Measurements from ENCODE around the gene AK8.

Gene AK8

GRCh38 chr9:132857616-132858342, 20.3 kb downstream of the AK8 start:
- no peak for DNase-seq (ENCODE audit: low read depth)

- no peak for DNase-seq (ENCODE audit: low read depth)
Observed at GRCh38 chr9:132857031-132857430, 21.1 kb downstream of the AK8 start.

GRCh38 chr9:132855904-132856303, 22.2 kb downstream of the AK8 start:
- DNase-seq (ENCODE audit: low read depth): no peak

GRCh38 chr9:132854832-132855231, 23.3 kb downstream of the AK8 start:
- no peak for DNase-seq (ENCODE audit: low read depth)

- no peak for DNase-seq (ENCODE audit: low read depth)
Observed at GRCh38 chr9:132853482-132853881, 24.6 kb downstream of the AK8 start.

- no peak for DNase-seq (ENCODE audit: low read depth)
Observed at GRCh38 chr9:132849185-132849706, 28.8 kb downstream of the AK8 start.

- no peak for DNase-seq (ENCODE audit: low read depth)
Observed at GRCh38 chr9:132846918-132847515, 31.1 kb downstream of the AK8 start.

GRCh38 chr9:132846109-132846917, 31.8 kb downstream of the AK8 start:
- DNase-seq (ENCODE audit: low read depth): no peak

GRCh38 chr9:132842124-132843044, 35.7 kb downstream of the AK8 start:
- no peak for DNase-seq (ENCODE audit: low read depth)

GRCh38 chr9:132840980-132841379, 37.1 kb downstream of the AK8 start:
- DNase-seq (ENCODE audit: low read depth): no peak

GRCh38 chr9:132838291-132838690, 39.8 kb downstream of the AK8 start:
- no peak for DNase-seq (ENCODE audit: low read depth)

GRCh38 chr9:132837501-132838286, 40.4 kb downstream of the AK8 start:
- DNase-seq (ENCODE audit: low read depth): no peak

- no peak for DNase-seq (ENCODE audit: low read depth)
Observed at GRCh38 chr9:132834343-132834742, 43.7 kb downstream of the AK8 start.

- no peak for DNase-seq (ENCODE audit: low read depth)
Observed at GRCh38 chr9:132833550-132834121, 44.4 kb downstream of the AK8 start.

GRCh38 chr9:132832171-132832881, 45.8 kb downstream of the AK8 start:
- no peak for DNase-seq (ENCODE audit: low read depth)

GRCh38 chr9:132828201-132828770, 49.8 kb downstream of the AK8 start:
- no peak for DNase-seq (ENCODE audit: low read depth)

GRCh38 chr9:132827366-132827765, 50.7 kb downstream of the AK8 start:
- DNase-seq (ENCODE audit: low read depth): no peak

GRCh38 chr9:132826621-132827365, 51.3 kb downstream of the AK8 start:
- DNase-seq (ENCODE audit: low read depth): no peak

- DNase-seq (ENCODE audit: low read depth): no peak
Observed at GRCh38 chr9:132826131-132826530, 52.0 kb downstream of the AK8 start.

Measured in activated T-cell treated with anti-CD3 and anti-CD28 coated beads for 24 hours (primary cell).